ENCODE measurements around the gene HOTAIR. TPM values are rescaled to one million over a fixed set of nuclear protein-coding genes. Genes with fewer than 3 reads are reported as not detected.

The HOTAIR gene
- total RNA-seq, 1 donor from 2014 or later: 1.8 TPM

DNA sequence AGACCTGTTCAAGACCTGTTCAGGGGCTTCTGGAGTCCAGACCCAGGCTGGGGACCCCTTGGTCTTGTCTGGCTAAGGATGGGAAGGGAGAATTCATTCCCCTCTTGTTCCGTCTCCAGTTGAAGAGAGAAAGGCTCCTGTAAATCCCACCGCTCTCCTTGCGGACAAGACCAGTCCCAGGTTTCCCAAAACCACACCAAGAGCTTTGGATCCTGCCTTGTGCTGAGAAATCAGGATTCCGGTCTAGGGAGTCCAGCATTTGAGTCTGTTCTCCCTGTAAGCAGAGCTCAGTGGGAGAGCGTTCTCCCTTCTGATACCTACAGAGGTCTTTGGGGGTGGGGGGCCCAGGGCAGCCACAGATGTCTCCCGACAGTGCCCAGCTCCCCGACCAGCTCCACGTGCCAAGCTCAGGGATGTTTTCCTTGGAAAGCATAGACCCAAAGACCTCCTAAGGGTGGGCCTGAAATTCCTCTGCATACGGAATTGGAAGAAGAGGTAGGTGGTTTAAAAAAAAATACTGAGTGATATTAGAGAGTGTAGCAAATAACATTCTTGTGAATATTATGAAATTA is 34.2 kb downstream of the HOTAIR start:
- H3K4me1 Mint-ChIP-seq: peaks cover 14% of the 10 kb centered on the region
- H3K4me3 Mint-ChIP-seq: peak overlapping the region; percentile 28
- TF ChIP-seq, protein P1, sequence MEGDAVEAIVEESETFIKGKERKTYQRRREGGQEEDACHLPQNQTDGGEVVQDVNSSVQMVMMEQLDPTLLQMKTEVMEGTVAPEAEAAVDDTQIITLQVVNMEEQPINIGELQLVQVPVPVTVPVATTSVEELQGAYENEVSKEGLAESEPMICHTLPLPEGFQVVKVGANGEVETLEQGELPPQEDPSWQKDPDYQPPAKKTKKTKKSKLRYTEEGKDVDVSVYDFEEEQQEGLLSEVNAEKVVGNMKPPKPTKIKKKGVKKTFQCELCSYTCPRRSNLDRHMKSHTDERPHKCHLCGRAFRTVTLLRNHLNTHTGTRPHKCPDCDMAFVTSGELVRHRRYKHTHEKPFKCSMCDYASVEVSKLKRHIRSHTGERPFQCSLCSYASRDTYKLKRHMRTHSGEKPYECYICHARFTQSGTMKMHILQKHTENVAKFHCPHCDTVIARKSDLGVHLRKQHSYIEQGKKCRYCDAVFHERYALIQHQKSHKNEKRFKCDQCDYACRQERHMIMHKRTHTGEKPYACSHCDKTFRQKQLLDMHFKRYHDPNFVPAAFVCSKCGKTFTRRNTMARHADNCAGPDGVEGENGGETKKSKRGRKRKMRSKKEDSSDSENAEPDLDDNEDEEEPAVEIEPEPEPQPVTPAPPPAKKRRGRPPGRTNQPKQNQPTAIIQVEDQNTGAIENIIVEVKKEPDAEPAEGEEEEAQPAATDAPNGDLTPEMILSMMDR (IDR thresholded peaks at IDR 0.05; ENCODE audit: unreplicated experiment): no peak
- H3K27me3 Mint-ChIP-seq (ENCODE audit: low read depth): peaks cover 95% of the 10 kb centered on the region
- H3K36me3 Mint-ChIP-seq: peaks cover 2% of the 10 kb centered on the region
- no peaks in the 10 kb centered on the region for H3K9me3 Mint-ChIP-seq
- DNase-seq (ENCODE audit: low spot score in 2 of 2, unreplicated experiment in 2 of 2): no peak
- no peak overlapping the region for H3K27ac Mint-ChIP-seq

DNA sequence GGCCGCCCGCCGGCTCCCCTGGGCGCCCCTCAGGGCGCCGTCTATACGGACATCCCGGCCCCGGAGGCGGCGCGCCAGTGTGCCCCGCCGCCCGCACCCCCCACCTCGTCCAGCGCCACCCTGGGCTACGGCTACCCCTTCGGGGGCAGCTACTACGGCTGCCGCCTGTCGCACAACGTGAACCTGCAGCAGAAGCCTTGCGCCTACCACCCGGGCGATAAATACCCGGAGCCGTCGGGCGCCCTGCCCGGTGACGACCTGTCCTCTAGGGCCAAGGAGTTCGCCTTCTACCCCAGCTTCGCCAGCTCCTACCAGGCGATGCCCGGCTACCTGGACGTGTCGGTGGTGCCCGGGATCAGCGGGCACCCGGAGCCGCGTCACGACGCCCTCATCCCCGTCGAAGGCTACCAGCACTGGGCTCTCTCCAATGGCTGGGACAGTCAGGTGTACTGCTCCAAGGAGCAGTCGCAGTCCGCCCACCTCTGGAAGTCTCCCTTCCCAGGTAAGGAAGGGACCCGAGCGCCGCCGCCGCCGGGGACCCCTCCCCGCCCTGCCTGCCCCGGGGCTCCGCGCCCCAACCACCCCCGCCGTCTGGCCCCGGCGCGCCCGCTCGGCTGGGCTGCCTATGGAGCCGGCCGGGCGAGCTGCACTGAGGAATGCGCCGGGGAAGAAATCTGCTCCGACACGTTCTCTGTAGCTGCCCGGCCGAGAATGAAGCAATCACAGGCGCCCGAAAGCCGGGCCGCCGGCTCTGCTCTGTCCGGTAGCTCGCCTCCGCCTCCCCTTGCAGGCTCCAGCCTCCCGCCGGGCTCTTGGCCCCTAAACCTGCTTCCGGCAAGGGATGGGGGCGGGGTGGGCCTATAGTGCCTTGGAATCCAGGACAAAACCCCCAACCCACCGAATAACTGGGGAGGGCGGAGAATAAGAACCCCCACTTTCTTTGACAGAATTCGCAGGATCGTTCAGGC is 35.3 kb downstream of the HOTAIR start:
- peak in 1 of 2 experiments; percentile 72 for DNase-seq (ENCODE audit: low spot score in 2 of 2, unreplicated experiment in 2 of 2)
- TF ChIP-seq, protein P1 (IDR thresholded peaks at IDR 0.05; ENCODE audit: unreplicated experiment): no peak
- Mint-ChIP-seq H3K27me3 (ENCODE audit: low read depth) (peaks cover 95% of the 10 kb centered on the region), H3K9me3 (no peaks in the 10 kb centered on the region), H3K36me3 (peaks cover 2% of the 10 kb centered on the region), H3K27ac (no peak overlapping the region), H3K4me1 (peaks cover 14% of the 10 kb centered on the region), H3K4me3 (peak overlapping the region; percentile 55)

DNA sequence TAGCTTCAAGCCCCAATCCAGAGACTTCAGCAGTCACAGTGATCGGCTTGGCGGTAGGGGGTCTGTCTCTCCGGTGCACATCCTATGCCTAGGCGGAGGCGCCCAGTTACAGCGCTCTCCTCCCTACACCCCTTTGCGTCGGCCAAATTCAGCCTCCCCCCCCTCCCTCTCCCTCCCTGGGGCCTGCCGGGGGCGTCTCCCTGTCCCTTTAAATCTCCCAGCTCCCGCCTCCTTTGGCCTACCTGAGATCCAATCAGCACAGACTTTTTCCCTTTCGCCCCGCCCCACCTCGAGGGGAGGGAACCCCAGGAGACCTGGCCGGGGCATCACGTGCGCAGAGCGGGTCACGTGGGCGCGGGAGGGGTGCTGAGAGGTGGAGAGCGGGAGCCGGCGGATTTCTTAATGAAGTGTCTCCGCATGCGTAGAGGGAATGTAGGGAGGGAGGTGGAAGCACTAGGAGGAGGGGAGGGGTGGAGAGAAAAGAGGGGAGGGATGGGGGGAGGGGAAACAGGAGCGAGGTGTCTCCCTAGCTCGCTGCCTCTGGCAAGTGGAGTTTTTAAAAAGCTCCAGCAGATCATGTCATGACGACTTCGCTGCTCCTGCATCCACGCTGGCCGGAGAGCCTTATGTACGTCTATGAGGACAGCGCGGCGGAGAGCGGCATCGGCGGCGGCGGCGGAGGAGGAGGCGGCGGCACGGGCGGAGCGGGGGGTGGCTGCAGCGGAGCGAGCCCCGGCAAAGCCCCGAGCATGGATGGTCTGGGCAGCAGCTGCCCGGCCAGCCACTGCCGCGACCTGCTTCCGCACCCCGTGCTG is 36.2 kb downstream of the HOTAIR start, which contains the start of gene HOXC13:
HOXC13 (plus strand) TSS at position 506 of the 815 bp plus-strand sequence; CDS start at position 582, 76 bp downstream.
- peak; percentile 86 to 90 for DNase-seq (ENCODE audit: low spot score in 2 of 2, unreplicated experiment in 2 of 2)

DNA sequence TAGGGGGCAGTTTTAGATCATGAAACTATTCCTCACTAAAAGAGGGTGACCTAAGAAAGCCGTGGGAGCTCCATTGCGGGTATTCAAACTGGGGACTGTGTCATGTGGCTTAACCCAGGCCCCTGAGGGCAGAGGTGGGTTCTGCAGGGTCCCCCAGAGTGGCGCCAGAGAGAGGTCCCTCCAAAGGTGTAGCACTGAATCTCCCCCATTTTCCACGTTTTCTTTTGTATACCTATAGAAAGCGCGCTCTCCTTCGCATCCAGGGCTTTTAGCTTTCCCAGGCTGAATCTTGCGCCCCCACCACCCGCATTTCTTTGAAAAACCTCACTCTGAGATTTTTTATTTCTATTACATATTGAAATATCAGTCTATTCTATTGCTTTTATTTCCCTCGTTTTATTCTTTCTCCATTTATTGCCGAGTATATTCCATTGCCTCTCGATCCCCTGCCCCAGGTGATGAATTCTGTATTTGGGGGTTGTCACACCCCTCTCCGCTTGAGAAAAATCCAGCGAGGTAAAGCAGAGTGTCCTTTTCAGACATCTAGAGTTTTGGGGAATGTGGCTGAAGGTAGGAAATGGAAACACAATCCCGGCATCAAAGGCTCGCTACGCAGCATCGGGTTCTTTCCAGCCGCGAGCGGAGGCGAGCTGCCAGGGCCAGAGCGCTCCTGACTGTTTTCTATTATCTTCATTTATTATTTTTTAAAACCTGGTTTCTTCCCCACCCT is 37.0 kb downstream of the HOTAIR start:
- peaks cover 95% of the 10 kb centered on the region for H3K27me3 Mint-ChIP-seq (ENCODE audit: low read depth)

More for the DNA sequence above, 36.2 kb downstream of the HOTAIR start, which contains the start of gene HOXC13:
- TF ChIP-seq, protein P1 (IDR thresholded peaks at IDR 0.05; ENCODE audit: unreplicated experiment): no peak
- Mint-ChIP-seq H3K36me3 (peaks cover 2% of the 10 kb centered on the region), H3K27me3 (ENCODE audit: low read depth) (peaks cover 95% of the 10 kb centered on the region), H3K4me1 (peaks cover 14% of the 10 kb centered on the region), H3K27ac (peak within 1 kb of the TSS; percentile 34), H3K9me3 (no peaks in the 10 kb centered on the region), H3K4me3 (peak within 1 kb of the TSS; percentile 59)

More for the DNA sequence above, 37.0 kb downstream of the HOTAIR start:
- TF ChIP-seq, protein P1 (IDR thresholded peaks at IDR 0.05; ENCODE audit: unreplicated experiment): no peak
- H3K9me3 Mint-ChIP-seq: no peaks in the 10 kb centered on the region
- no peak overlapping the region for H3K27ac Mint-ChIP-seq
- no peaks in the 10 kb centered on the region for H3K36me3 Mint-ChIP-seq
- peak overlapping the region; percentile 59 for H3K4me3 Mint-ChIP-seq
- DNase-seq (ENCODE audit: low spot score in 2 of 2, unreplicated experiment in 2 of 2): no peak
- peaks cover 14% of the 10 kb centered on the region for H3K4me1 Mint-ChIP-seq

Measured in mesothelial cell of epicardium (in vitro differentiated cells).